HUDEP-2 (cell line): ENCODE results near the gene MMP19.
A peak's percentile ranks its signal among the peaks of the same experiment; 100 is the strongest.
"Not testable (repeated sequence)": the region's sequence is repeated elsewhere in the genome, so short reads cannot be mapped to it uniquely, and the experiment has no call there.

Experiments
- DNase-seq, 76 experiments: peaks; one replicate each; lab custom pipeline; 2025; ENCODE audit not compliant: unreplicated experiment in 76 of 76; lab: John Stamatoyannopoulos, UW

MMP19 gene

GRCh38 chr12:55845361-55845760, 2.6 kb upstream of the MMP19 start:
- no peak for DNase-seq

- no peak for DNase-seq
Measured at GRCh38 chr12:55844961-55845360, 2.2 kb upstream of the MMP19 start.

GRCh38 chr12:55843431-55843830, 695 bp upstream of the MMP19 start:
- DNase-seq: no peak

DNA sequence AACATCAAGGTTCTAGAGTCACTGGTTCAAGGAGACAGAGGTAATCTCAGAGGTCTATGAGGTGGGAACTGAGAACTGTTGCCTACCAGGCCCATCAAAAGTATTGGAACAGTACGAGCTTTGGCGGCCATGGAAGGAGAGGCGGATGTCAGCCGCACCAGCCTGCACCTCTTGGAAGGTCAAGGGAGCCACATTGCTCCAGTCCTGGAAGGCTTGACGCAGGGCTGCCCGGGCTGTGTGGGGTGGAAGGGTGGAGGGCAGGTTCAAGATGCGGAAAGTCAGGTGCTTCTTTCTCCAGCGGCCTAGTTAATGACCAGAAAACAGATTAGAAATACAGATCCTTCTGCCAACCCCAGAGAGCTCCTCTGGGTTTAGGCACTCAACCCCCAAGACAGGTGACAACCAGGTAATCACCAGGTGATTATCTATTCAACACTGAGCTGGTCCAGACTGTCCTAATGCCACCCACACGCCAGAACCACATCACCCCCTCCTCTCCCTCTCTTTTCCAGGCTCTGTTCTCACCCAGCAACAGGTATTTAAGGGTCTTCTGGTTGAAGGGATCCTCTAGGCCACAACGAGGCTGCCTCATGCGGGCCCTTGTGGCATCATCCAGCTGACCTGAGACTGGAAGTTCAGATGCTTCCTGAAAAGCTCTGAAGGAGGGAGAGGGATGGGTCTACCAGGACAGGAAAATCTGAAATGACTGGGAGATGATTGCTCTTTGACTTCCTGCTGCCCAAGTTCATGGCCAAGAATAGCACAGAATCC, 2.0 kb downstream of the MMP19 start:
- no peak for DNase-seq

DNA sequence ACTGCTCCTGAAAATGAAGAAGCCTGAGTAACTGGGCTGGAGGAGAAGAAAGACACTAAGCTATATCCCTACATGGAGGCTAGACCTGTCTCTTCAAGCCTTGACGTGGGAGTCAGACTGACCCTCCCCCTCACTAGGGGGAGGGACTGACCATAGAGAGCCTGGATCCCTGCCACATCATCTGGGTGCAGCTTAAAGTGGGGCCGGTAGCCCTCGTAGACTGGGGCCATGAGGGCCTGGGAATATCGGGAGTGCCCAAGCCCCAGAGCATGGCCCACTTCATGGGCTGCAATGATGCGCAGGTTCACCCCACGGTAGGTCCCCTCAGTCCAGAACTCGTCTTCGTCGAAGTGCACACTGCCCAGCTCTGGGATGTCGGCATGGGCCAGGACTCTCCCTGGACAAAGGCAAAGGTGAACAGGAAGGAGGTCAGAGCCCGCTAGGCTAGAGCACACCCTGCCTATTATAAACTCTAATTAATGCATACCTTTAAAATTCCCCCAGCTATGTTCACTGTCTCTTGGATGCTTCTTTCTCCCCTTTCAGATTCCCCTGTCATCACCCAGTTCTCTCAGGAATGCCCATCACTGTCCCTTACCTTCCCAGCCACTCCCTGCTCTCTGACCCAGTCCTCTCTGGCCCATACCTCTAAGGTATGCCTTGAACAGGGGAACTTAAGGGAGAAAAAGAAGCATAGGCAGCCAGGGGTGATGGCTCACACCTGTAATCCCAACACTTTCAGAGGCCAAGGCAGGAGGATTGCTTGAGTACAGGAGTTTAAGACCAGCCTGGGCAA, 3.2 kb downstream of the MMP19 start:
- DNase-seq: peak in 1 of 76 experiments; percentile 6

GRCh38 chr12:55838361-55838760, 4.4 kb downstream of the MMP19 start:
- no peak for DNase-seq

- DNase-seq: not testable (repeated sequence)
Measured at GRCh38 chr12:55834400-55834799, 8.3 kb downstream of the MMP19 start.

- no peak for DNase-seq
Measured at GRCh38 chr12:55833056-55833455, 9.7 kb downstream of the MMP19 start.

DNA sequence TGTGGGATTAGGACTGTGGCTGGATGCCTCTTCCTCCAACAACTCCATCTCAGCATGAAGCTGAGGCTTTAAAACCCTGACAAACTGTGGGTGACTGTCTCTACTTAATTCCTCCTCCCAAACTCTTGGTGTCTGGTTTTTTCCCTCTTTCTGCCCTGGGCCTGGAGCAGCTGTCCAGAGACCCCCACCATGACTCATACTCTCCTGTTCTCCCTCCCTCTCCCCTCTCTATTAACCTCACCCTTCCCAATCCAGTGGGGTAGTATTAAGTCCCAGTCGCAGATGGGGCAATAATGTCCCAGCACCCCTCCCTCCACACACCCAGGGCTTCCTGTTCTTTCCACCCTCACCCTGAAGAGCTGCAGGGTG, 11.3 kb downstream of the MMP19 start:
- DNase-seq: no peak

DNA sequence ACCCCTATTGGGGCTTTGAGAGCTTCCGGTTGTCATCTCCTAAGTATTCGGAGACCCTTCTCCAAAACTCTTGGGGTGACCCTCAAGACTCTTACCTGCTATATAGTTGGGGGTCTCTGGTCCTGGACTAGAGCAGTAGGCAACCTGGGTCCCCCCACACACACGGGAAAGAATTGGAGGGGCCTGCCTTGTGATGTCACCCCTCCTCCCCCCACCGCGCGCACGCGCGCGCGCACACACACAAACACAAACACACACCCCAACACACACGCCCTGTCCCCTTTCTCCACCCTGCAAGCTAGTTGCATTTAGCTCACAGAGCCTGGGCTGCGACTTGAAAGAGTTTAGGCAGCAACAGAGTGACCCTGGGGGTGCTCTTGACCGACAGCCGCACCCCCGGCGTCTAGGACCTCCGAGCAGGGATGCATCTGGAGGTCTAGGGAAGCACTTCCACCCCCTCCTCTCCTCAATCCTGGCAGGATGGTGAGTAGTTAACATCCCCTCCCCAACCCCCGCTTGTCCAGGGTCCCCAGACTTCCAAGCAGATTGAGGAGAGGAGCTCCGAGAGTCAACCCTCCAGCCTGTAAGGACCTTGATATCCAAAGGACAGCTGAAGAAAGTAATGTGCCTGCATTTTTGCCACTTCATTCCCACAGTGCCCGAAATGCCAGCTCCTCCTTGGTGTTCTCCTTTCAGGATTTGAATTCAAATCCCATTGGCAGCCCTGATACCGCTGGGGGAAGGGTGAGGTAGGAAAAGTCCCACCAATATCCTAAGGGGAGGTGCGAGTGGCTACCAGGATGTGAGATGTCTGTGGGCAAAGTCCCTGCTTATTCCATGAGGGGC, 11.9 kb downstream of the MMP19 start:
- peak in 61 of 76 experiments; percentile 6 to 75 (median 54) for DNase-seq

- DNase-seq: peak in 29 of 76 experiments; percentile 10 to 60 (median 48)
Measured at GRCh38 chr12:55829967-55830600, 12.7 kb downstream of the MMP19 start.

DNA sequence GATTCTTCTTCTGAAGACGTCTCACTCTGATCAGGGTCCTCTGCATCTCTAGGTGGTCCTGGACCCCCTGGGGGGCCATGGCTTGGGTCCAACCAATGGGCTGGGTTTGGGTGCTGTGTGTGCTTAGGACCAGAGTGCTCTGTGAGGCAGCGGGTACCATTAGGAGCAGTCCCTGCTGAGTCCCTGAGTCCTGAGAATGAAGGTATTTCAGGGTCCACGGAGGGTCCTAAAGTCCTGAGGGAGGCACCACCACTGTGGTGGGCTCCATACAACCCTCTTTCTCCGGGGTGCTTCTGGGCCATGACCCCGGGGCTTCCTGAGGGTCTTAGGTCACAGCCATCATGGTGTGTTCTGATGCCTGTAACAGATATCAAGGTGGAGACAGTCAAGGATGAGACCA, 14.4 kb downstream of the MMP19 start:
- no peak for DNase-seq

GRCh38 chr12:55827806-55828205, 14.9 kb downstream of the MMP19 start:
- DNase-seq: no peak

GRCh38 chr12:55824726-55825125, 18.0 kb downstream of the MMP19 start:
- DNase-seq: no peak

GRCh38 chr12:55823419-55823818, 19.3 kb downstream of the MMP19 start:
- no peak for DNase-seq

GRCh38 chr12:55822228-55822627, 20.5 kb downstream of the MMP19 start:
- peak in 5 of 76 experiments; percentile 7 to 24 (median 19) for DNase-seq

- DNase-seq: peak in 2 of 76 experiments; percentile 6 to 7
Measured at GRCh38 chr12:55820679-55821078, 22.1 kb downstream of the MMP19 start.

DNA sequence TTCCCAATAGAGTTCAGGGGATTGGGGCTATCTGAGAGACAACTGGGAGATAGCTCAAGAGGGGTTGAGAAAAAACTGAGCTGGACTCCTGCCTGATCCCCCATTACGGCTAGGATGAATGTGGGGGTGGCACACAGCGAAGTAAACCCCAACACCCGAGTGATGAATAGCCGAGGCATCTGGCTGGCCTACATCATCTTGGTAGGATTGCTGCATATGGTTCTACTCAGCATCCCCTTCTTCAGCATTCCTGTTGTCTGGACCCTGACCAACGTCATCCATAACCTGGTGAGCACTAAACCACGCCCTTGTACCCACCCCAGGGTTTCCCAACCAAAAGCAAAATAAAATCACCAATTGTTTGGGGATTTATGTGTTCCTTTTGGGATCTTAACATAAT, 23.9 kb downstream of the MMP19 start:
- no peak for DNase-seq

- DNase-seq: peak in 22 of 76 experiments; percentile 47 to 76 (median 68)
Measured at GRCh38 chr12:55818140-55818728, 24.5 kb downstream of the MMP19 start.
